SK-N-SH (cell line): ENCODE measurements around the gene GRAP.

ENCODE experiments used
- EP300 ChIP-seq, 2 experiments: IDR thresholded peaks; 2 replicates each; pipeline versions ENCODE4 v1.4.0 to v1.6.1; 2012; ENCODE audit warnings: borderline replicate concordance in 1 of 2, low read depth in 1 of 2, low read length in 1 of 2
- FOXM1 ChIP-seq: IDR thresholded peaks from 2 replicates; pipeline ENCODE4 v1.4.0; 2012; ENCODE audit warnings: low read depth, mild to moderate bottlenecking
- POLR2AphosphoS5 ChIP-seq: IDR thresholded peaks from 2 replicates; pipeline ENCODE4 v1.6.1; 2012; ENCODE audit warnings: low read depth, low read length
- RFX5 ChIP-seq: IDR thresholded peaks from 2 replicates; pipeline ENCODE4 v1.6.1; 2012; ENCODE audit warnings: mild to moderate bottlenecking, improper control_type of control experiment, low read length
- TAF1 ChIP-seq: IDR thresholded peaks from 2 replicates; pipeline ENCODE4 v1.6.1; 2012; ENCODE audit warnings: low read depth, mild to moderate bottlenecking, low read length, moderate library complexity, borderline replicate concordance
- YY1 ChIP-seq: IDR thresholded peaks from 2 replicates; pipeline ENCODE4 v1.4.0; 2012; ENCODE audit warnings: low read depth, mild to moderate bottlenecking
- TF ChIP-seq, protein P1 (sequence below): IDR thresholded peaks from 2 replicates; pipeline ENCODE4 v1.4.0; 2012; ENCODE audit warnings: low read depth, borderline replicate concordance
- TF ChIP-seq, protein P2 (sequence below): fragments of 200-600 bp; sonication (generic); IDR thresholded peaks from 2 replicates; pipeline ENCODE4 v1.6.1; 2017; ENCODE audit warnings: antibody characterized with exemption, mild to moderate bottlenecking, moderate library complexity

DNA sequence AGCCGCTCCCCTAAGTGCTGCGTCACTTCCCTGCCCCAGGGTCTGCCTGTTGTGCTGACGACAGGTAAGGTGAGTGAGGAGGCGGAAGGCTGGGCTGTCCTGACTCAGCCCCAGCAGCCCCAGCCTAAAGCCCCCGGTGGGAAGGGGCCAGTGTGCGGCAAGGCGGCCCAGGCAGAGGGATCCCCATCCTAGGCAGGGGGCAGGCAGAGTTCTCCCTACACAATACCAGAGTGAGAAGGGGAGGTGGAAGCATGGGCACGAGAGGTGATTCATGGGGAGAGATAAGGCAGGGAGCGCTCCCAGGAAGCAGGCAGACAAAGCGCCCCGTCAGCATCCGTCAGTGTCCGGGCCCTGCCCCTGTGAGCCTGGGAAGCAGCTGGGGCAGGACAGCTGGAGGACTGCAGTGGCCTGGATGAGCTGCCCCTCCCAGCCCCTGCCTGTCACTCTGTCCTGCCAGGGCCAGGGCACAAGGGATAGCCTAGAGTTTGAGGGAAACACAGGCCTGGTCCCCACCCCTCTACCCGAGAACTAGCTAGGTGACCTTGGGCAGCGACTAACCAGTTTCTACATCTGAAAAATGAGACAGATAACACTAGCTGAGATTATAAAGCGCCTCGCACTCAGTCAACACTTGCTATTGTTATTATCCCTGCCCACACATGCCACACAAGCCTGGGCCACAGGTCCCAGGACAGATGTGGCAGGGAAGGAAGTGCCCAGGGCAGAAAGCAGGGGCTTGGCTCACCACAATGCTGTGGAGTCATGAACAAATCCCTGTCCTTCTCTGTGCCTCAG is 46.0 kb downstream of the GRAP start:
- TF ChIP-seq POLR2AphosphoS5, result no peak
- TF ChIP-seq RFX5, result no peak
- no peak for TF ChIP-seq EP300 (IDR thresholded peaks at IDR 0.05; ENCODE audit: borderline replicate concordance in 1 of 2, low read depth in 1 of 2, low read length in 1 of 2)
- TF ChIP-seq FOXM1, result no peak
- no peak for TF ChIP-seq TAF1
- no peak for TF ChIP-seq YY1
- TF ChIP-seq, protein P1, sequence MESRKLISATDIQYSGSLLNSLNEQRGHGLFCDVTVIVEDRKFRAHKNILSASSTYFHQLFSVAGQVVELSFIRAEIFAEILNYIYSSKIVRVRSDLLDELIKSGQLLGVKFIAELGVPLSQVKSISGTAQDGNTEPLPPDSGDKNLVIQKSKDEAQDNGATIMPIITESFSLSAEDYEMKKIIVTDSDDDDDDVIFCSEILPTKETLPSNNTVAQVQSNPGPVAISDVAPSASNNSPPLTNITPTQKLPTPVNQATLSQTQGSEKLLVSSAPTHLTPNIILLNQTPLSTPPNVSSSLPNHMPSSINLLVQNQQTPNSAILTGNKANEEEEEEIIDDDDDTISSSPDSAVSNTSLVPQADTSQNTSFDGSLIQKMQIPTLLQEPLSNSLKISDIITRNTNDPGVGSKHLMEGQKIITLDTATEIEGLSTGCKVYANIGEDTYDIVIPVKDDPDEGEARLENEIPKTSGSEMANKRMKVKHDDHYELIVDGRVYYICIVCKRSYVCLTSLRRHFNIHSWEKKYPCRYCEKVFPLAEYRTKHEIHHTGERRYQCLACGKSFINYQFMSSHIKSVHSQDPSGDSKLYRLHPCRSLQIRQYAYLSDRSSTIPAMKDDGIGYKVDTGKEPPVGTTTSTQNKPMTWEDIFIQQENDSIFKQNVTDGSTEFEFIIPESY, result no peak
- TF ChIP-seq, protein P2, sequence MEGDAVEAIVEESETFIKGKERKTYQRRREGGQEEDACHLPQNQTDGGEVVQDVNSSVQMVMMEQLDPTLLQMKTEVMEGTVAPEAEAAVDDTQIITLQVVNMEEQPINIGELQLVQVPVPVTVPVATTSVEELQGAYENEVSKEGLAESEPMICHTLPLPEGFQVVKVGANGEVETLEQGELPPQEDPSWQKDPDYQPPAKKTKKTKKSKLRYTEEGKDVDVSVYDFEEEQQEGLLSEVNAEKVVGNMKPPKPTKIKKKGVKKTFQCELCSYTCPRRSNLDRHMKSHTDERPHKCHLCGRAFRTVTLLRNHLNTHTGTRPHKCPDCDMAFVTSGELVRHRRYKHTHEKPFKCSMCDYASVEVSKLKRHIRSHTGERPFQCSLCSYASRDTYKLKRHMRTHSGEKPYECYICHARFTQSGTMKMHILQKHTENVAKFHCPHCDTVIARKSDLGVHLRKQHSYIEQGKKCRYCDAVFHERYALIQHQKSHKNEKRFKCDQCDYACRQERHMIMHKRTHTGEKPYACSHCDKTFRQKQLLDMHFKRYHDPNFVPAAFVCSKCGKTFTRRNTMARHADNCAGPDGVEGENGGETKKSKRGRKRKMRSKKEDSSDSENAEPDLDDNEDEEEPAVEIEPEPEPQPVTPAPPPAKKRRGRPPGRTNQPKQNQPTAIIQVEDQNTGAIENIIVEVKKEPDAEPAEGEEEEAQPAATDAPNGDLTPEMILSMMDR, result no peak
